DMS153 treated with DMSO at 0.1 percent for 48 hours (cell line): ENCODE measurements around the gene ENDOV.

Source experiments
- DNase-seq: peaks from one replicate; lab custom pipeline; 2025; ENCODE audit not compliant: unreplicated experiment; lab: John Stamatoyannopoulos, UW

The ENDOV gene

GRCh38 chr17:80480248-80480647 is 65.3 kb downstream of the ENDOV start:
- no peak for DNase-seq

- DNase-seq: no peak
Measured at GRCh38 chr17:80481284-80482057, 66.5 kb downstream of the ENDOV start.

DNA sequence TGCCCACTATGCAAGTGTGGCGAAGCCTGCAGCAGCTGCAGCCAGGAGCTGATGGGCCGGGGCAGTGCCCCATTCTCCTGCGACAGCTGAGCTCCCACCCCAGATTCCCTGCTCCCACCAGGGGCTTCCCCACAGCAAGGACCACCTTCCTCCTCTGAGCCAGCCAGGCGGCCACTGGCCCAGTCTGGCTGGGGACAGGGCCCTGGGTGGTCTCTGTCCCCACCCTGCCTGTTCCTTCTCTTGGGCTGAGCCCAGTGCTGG is 67.0 kb downstream of the ENDOV start:
- no peak for DNase-seq

GRCh38 chr17:80482555-80483308 is 67.8 kb downstream of the ENDOV start:
- DNase-seq: no peak

DNA sequence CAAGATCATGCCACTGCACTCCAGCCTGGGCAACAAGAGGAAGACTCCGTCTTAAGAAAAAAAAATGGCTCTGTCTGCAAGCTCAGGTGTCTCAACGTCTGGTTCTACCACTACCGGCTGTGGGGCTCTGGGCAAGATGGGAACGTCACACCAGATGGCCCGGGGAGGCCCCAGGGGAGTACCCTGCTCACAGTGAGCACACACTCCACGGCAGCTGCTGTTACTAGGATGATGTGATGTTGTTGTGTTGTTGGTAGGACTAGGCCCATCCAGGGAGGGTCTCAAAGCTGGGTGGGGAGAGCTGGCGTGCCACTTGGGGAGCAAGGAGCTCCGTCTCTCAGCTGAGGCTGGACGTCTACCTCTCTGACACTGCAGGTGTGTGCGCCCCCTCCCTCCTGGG is 70.9 kb downstream of the ENDOV start:
- no peak for DNase-seq

GRCh38 chr17:80486692-80487091 is 71.7 kb downstream of the ENDOV start:
- DNase-seq: no peak

GRCh38 chr17:80487511-80487910 is 72.5 kb downstream of the ENDOV start:
- DNase-seq: no peak
